Fibroblast of peridontal ligament (primary cell): Measurements from ENCODE around the gene ANLN.
"Not testable (repeated sequence)": the region's sequence is repeated elsewhere in the genome, so short reads cannot be mapped to it uniquely, and the experiment has no call there.

Experiments used
- DNase-seq: peaks from one replicate; pipeline ENCODE4 v3.0.0-alpha.2; 2010; ENCODE audit errors: extremely low read depth

Gene ANLN

DNA sequence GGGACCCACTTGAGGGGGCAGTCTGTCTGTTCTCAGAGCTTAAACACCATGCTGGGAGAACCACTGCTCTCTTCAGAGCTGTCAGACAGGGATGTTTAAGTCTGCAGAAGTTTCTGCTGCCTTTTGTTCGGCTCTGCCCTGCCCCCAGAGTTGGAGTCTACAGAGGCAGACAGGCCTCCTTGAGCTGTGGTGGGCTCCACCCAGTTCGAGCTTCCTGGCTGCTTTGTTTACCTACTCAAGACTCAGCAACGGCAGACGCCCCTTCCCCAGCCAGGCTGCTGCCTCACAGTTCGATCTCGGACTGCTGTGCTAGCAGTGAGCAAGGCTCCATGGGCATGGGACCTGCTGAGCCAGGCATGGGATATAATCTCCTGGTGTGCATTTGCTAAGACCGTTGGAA, 11.1 kb upstream of the ANLN start:
- DNase-seq = not testable (repeated sequence)

DNA sequence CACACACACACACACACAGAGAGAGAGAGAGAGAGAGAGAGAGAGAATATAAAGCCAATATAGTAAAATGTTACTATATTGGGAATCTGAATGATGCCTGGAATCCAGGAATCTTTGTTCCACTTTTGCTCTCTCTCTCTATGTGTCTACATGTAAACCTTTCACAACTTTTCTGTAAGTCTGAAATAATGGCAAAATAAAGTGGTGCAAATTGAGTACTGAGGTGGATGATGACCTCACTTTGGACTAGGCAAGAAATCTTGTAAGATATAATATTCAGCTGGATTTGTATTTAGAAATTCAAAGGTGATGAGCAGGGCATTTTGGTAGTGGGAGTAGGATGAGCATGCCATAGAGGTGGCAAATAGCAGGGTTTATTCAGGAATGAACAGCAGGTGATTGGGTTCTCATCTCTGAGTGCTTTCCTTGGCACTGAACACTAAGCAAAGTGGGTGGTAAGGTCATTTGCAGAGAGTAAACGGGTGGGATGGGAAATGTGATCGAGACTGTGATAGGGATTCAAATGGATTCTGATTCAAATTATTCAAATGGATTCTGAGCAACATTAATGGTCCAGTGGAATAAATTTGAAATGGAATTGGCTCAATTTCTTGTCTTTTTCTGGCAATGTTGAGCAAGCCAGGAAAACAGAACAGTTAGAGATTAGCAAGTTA, 9.7 kb upstream of the ANLN start:
- no peak for DNase-seq

DNA sequence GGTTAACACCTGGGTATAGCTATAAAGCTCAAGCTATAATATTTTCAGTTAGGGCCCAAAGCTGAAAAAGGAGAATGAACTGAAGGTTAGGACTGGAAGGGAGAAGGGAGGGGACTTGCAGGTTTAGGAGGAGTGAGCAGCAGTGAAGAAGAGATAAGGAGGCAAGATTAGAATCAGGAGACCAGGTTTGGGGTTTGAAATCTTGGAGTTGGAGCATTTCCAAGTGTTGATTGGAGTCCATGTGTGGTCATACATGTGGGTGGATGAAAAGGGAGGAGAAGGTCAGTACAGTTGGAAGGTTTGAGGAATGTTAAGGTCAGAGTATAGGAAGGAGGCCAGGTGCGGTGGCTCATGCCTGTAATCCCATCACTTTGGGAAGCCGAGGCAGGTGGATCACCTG, 8.6 kb upstream of the ANLN start:
- no peak for DNase-seq

DNA sequence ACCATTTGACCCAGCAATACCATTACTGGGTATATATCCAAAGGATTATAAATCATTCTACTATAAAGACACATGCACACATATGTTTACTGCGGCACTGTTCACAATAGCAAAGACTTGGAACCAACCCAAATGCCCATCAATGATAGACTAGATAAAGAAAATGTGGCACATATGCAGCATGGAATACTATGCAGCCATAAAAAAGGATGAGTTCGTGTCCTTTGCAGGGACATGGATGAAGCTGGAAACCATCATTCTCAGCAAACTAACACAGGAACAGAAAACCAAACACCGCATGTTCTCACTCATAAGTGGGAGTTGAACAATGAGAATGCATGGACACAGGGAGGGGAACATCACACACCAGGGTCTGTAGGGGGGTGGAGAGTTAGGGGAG, 6.4 kb upstream of the ANLN start:
- DNase-seq = not testable (repeated sequence)

DNA sequence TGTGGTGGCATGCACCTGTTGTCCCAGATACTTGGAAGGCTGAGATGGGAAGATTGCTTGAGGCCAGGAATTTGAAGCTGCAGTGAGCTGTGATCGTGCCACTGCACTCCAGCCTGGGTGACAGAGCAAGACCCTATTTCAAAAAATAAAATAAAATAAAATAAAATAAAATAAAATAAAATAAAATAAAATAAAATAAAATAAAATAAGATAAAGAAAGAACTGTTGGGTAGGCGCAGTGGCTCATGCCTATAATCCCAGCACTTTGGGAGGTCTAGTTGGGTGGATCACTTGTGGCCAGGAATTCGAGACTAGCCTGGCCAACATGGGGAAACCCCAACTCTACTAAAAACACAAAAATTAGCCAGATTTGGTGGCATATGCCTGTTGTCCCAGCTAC, 4.0 kb upstream of the ANLN start:
- DNase-seq = not testable (repeated sequence)

DNA sequence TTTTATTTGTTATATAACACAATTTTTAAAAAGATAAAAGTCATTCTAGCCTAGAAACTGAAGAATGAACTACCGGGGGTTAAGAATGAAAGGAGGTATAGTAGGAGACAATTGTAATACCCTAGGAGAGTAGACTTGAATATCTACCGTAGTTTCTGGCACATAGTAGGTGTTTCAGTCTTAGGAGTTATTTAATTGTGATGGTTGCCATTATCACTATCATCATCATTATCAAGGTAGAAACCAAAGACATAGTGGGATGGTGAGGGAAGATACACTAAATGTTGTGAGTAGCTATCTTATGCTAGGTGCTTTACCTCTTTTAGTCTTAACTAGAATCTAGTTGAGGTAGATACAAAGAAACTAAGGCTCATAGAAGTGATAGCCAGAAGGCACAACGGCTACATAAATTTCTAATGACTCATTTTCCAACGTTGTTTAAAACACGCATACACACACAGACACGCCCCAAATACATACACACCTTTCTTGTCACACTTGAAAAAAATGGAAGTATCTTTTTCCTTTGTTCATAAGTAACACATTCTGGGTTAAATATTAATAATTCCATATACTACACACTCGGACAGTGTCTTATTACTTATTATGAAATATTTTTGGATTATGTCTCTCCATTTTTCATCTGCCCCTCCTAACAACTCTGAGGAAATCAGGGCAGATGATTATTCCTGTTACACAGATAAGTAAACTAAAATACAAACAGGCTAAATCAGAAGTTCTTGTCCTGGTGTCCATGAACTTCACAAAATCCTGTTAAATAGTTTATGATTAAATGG, 2.0 kb upstream of the ANLN start:
- DNase-seq = no peak

DNA sequence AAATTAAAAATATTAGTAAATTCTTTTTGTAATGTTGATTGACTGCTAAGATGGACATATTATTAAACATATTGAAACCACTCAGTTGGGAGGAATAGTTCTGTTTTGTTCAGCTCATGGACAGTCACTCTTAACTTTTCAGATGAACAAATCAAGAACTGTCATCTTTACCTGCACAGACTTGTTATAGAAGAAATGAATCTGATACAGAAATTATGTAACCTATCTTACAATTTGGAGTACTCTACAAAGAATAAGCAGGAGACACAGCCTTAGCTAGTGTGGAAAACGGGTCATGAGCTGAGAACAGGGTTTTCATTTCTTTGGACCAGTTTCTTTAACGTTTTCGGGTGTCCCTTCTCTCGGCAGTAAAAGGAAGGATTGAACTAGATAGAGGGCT, 1.2 kb upstream of the ANLN start:
- DNase-seq = no peak

DNA sequence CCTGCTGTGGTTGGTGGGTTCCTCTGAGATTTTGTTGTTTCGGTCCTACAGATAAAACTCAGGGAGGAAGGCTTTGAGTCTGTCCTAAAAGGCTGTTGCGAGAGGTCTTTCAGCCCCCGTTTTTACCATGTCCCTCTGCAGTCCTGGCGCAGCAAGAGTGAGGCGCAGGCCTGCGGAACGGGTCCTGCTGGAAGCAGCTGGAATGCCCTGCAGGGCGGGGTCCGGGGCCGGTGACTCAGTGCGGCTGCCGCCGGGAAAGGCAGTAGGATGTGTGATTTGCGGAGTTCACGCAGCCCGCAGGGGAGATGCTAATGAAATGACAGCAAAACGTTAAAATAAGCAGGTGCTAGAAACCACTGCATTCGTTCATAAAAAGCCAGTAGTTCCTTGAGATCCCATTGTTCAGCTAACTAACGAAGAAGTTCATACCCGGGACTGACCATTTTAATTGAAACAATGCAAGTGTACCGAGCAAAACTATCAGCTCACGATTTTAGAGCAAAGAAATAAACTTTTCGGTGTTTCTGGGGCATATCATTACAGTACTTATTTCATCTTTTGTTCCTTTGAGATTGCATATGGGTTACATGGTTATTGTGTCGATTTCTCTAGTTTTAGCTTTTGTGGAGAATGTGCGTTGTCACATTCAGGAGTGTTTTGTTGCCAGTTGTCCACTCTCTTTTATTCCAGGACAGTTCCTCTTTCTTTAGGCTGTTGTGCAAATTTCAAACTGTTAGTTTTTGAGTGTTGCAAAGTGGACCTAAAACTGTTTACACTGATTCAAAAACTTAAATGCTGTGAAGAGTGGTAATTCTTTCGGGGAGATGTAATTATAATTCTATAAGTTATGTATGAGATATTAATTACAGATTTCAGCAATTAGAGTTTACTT, 783 bp downstream of the ANLN start:
- DNase-seq = peak; percentile 73

DNA sequence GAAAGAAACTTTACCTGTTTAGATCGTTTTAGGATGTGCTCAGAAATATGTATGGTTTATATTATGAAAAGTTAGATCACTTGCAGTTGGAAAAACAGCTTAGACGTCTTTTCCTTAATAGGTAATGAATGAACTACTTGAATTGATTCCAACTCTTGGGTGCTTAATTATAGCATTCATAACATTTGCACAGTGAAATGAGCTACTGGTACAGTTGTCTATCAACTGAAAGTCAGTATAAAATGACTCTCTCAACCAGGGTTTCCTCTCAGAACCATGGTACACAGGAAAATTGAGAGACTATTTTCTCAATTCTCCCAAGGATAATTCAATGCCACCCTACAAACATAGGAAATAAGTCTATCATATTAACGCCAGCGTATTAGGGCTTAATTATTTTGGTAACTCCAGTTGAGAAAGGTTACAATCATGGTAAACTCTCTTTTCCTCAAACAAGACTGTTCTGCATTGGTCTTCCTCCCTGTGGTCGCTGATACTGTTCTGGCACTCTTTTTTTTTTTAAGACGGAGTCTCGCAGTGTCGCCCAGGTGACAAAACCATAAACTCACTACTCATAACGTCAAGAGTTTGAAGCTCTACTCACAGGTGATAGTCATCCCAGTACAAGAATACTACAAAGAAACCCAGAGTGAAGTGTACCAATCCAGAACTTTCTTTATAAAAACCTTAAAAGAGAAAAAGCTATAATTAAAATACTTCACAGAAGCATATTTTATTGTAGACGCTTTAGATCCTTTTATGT, 2.0 kb downstream of the ANLN start:
- peak; percentile 26 for DNase-seq

DNA sequence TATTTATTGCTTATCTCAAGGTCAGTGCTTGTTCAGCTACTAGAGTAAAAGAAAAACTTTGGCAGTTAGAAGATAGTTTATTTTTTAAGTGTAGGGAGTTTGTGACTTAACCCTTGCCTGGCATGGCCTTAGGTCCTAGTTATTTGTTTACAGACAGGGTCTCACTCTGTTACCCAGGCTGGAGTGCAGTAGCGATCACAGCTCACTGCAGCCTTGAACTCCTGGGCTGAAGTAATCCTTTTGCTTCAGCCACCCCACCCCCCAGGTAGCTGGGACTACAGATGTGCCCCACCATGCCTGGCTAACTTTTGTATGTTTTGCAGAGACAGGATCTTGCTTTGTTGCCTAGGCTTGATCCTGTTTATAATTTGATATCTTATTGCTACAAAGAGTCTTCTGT, 4.2 kb downstream of the ANLN start:
- DNase-seq = no peak

DNA sequence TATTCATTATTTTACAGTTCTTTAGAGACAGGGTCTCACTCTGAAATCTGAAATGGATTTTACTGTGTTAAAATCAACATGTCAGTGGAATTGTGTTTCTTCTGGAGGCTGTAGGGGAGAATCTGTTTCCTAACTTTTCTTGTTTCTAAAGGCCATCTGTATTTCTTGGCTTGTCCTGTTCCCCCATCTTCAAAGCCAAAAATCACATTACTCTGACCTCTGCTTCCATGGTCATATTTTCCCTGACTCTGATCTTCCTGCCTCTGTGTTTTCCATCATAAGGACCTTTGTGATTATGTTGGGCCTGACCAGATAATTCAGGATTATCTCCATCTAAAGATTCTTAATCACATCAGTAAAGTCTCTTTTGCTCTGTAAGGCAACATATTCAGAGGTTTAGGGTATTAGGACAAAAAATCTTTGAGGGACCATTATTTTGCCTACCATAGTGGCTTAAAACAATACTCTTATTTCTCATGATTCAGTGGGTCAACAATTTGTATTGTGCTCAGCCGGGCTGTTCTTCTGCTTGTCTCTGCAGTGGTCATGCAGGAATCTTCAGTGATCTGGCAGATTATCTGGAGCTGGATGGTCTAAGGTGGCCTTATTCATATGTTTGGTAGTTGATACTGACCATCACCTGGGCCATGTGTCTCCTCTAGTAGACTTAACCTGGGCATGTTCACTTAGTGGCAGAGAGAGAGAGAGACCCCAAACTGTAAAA, 5.7 kb downstream of the ANLN start:
- no peak for DNase-seq

DNA sequence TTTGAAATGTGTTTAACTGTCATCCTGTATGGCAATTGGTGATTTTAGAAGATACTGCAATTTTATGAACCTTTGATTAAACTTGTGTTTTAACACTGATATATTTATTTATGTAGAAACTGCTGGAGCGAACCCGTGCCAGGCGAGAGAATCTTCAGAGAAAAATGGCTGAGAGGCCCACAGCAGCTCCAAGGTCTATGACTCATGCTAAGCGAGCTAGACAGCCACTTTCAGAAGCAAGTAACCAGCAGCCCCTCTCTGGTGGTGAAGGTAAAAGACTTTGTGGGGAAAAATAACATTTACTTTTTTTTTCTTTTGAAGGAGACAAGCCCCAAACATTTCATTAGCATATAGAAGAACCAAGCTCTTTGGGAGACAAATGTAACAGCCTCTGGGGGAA, 6.5 kb downstream of the ANLN start:
- peak; percentile 30 for DNase-seq

DNA sequence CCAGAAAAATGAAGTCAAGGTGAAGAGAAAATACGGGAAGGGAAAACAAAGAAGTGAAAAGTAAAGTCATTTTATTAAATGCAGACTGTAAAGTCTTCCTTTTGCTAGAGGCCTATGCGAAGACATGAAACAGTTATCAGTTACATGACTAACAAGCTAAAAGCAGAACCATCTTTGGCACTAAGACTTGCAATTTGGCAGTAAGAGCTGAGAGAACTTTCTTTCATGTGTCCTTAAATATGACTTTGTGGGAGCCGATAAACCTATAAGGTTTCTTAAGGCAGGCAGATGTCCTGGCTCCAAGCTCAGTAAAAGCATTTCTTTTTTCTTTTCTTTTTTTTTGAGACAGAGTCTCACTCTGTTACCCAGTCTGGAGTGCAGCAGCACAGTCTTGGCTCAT, 10.4 kb downstream of the ANLN start:
- DNase-seq = peak; percentile 55

DNA sequence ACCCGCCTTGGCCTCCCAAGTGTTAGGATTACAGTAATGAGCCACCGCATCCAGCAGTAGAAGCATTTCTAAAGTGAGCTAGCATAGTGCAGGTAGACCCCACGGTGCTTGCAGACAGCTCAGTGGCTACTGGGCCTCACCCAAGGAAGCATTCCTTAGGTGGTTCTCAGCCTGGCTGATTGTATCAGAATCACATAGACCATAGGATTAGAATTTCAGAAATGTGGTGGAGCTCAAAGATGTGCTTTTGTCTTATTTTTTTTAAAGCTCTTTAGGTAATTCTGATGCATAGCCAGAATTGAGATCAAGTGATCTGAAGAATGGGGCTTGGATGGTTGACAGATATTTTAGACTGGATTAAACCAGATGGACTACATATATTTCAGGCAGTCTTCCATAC, 10.9 kb downstream of the ANLN start:
- DNase-seq = no peak

DNA sequence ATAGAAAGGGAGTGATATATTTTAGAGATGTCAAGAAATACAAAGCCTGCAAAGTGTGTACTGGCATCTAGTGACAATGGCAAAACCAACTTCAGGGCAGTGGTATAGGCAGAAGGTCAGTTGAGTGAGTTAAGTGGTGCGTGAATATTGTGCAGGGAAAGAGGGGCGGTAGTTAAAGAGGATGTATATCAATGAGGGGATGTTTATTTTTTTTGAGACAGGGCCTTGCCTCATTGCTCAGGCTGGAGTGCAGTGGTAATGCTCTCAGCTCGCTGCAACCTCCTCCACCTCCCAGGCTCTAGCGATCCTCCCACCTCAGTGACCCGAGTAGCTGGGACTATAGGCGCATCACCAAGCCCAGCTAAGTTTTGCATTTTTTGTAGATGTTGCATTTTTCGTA, 13.8 kb downstream of the ANLN start:
- DNase-seq = no peak

DNA sequence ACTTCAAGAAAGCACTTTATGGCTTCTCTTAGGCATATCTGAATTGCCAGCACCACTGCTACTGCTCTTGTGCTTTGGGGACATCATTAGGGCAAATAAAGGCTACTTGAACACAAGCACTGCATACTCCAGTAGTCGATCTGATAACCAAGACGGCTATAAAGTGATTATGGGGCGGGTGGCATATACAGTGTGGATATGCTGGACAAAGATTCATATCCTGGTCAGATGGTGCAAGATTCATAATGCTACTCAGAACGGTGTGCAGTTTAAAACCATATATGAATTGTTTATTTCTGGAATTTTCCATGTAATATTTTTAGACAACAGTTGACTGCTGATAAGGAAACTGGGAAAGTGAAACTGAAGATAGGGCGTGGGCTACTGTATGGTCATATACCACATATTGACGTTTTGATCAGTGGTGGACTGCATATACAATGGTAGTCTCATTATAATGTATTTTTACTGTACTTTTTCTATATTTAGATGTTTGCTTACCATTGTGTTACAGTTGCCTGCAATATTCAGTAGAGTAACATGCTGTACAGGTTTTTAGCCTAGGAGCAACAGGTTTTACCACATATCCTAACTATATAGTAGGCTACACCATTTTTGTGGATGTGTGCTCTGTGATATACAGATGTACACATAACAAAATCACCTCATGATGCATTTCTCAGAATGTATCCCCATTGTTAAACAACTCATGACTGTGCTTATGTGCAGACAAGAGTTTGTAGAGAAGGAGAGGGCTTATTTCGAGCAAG, 15.2 kb downstream of the ANLN start:
- DNase-seq = no peak

DNA sequence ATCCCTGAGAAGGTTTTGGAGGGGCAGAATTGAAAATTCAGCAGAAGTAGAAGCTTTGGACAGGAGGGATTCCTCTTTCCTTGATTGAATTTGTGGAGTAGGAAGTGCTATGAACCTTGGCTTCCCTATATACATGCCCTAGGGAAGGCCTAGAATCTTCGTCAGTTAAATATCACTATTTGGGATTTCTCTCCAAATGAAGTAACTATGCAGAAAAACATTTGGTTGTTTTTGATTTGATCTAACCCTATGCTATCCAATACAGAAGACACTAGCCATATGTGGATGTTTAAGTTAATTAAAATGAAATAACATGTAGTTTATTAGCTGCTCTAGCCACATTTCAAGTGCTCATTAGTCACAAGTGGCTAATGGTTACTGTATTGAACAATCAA, 15.7 kb downstream of the ANLN start:
- DNase-seq = no peak

DNA sequence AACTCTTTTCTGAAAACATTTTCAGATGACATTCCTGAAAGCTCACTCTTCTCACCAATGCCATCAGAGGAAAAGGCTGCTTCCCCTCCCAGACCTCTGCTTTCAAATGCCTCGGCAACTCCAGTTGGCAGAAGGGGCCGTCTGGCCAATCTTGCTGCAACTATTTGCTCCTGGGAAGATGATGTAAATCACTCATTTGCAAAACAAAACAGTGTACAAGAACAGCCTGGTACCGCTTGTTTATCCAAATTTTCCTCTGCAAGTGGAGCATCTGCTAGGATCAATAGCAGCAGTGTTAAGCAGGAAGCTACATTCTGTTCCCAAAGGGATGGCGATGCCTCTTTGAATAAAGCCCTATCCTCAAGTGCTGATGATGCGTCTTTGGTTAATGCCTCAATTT, 16.5 kb downstream of the ANLN start:
- DNase-seq = peak; percentile 69

DNA sequence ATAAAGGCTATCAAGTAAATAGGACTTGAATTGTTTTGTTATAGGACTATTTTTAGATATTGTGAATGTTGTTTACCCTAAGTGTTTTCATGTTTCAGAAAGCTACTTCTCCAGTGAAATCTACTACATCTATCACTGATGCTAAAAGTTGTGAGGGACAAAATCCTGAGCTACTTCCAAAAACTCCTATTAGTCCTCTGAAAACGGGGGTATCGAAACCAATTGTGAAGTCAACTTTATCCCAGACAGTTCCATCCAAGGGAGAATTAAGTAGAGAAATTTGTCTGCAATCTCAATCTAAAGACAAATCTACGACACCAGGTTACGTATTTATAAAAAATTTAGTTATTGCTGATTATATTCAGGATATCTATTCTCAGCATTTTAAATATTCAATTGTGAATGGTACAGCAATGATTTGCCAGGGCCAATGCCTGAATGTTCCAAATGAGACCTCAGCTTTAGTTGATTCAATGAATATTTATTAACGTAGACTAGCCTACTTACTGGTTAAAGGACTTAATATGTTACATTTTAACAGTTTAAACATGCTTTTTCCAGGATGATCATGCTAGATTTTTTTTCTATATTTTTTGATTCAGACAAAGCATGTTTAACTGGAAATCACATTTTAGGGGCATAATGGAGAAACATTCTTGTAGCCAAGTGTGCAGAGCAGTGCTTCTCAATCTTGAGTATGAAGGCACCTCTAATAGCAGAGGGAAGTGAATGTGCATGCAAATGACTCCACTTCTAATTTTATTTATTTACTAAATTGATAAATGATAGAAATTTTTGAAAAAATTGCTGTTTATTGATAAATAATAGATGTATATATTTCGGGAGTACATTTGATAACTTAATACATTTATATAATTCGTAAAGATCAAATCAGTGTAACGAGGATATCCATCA, 18.2 kb downstream of the ANLN start:
- no peak for DNase-seq
